Neural cell (in vitro differentiated cells): ENCODE data around the gene JAZF1. TPM values are rescaled to one million over a fixed set of nuclear protein-coding genes. Genes with fewer than 3 reads are reported as not detected.

ENCODE experiments used
- H2AFZ ChIP-seq: fragments of 200-600, 300-800 bp; sonication (generic), shearing (Covaris generic); 2 replicates; pipeline ENCODE4 v1.6.0; 2014; ENCODE audit warnings: low read depth, mild to moderate bottlenecking, antibody characterized with exemption, low read length, moderate library complexity
- H3F3A ChIP-seq: fragments of 200-600 bp; shearing (Covaris generic); 2 replicates; pipeline ENCODE4 v1.6.1; 2016; ENCODE audit warnings: mild to moderate bottlenecking, moderate library complexity, mixed read lengths, antibody characterized with exemption, low read length; ENCODE audit not compliant: insufficient read depth, poor library complexity, severe bottlenecking
- H3K27ac ChIP-seq: fragments of 200-600, 300-800 bp; sonication (generic), shearing (Covaris generic); 2 replicates; pipeline ENCODE4 v1.5.1; 2014; ENCODE audit warnings: mild to moderate bottlenecking, low read length, moderate library complexity
- H3K27me3 ChIP-seq: fragments of 300-800, 200-600 bp; sonication (generic), shearing (Covaris generic); 2 replicates; pipeline ENCODE4 v1.6.0; 2014; ENCODE audit warnings: mild to moderate bottlenecking, low read depth, low read length, moderate library complexity; ENCODE audit not compliant: insufficient read depth
- H3K36me3 ChIP-seq: fragments of 300-800, 200-600 bp; sonication (generic), shearing (Covaris generic); 2 replicates; pipeline ENCODE4 v1.5.1; 2014; ENCODE audit warnings: mild to moderate bottlenecking, antibody characterized with exemption, low read length, moderate library complexity; ENCODE audit not compliant: insufficient read depth
- H3K4me2 ChIP-seq: fragments of 300-800, 200-600 bp; sonication (generic), shearing (Covaris generic); 2 replicates; pipeline ENCODE4 v1.6.0; 2014; ENCODE audit warnings: mild to moderate bottlenecking, low read length
- H3K4me3 ChIP-seq: fragments of 300-800, 200-600 bp; sonication (generic), shearing (Covaris generic); 2 replicates; pipeline ENCODE4 v1.5.1; 2014; ENCODE audit warnings: mild to moderate bottlenecking, low read length, moderate library complexity
- H3K79me2 ChIP-seq: fragments of 200-600 bp; shearing (Covaris generic); replicated peaks from 2 replicates; pipeline ENCODE4 v1.6.0; 2014; ENCODE audit warnings: mild to moderate bottlenecking, low read length, moderate library complexity; ENCODE audit not compliant: insufficient read depth
- H3K9ac ChIP-seq: fragments of 300-800, 200-600 bp; sonication (generic), shearing (Covaris generic); 2 replicates; pipeline ENCODE4 v1.6.1; 2016; ENCODE audit warnings: mild to moderate bottlenecking, low read length, mixed read lengths
- H3K9me2 ChIP-seq: fragments of 200-600 bp; shearing (Covaris generic); 2 replicates; pipeline ENCODE4 v1.6.1; 2016; ENCODE audit warnings: mild to moderate bottlenecking, low read length, mixed read lengths; ENCODE audit not compliant: insufficient read depth
- H3K9me3 ChIP-seq: fragments of 200-600, 300-800 bp; sonication (generic), shearing (Covaris generic); 2 replicates; pipeline ENCODE4 v1.6.1; 2016; ENCODE audit warnings: mild to moderate bottlenecking, mixed run types, low read length, moderate library complexity, mixed read lengths
- H4K20me1 ChIP-seq: fragments of 200-600 bp; shearing (Covaris generic); 2 replicates; pipeline ENCODE4 v1.6.1; 2016; ENCODE audit warnings: mild to moderate bottlenecking, mixed run types; ENCODE audit not compliant: insufficient read depth
- EP300 ChIP-seq: fragments of 450-650 bp; conservative IDR thresholded peaks from 2 replicates; pipeline ENCODE4 v1.6.1; 2014; ENCODE audit warnings: antibody characterized with exemption, mild to moderate bottlenecking, moderate library complexity; ENCODE audit not compliant: poor library complexity, severe bottlenecking
- EZH2 ChIP-seq: fragments of 200-600, 300-800 bp; shearing (Covaris generic), sonication (generic); IDR thresholded peaks from 2 replicates; pipeline ENCODE4 v1.6.1; 2014; ENCODE audit warnings: antibody characterized with exemption, low read length, borderline replicate concordance, mild to moderate bottlenecking; ENCODE audit not compliant: insufficient read depth, poor library complexity, severe bottlenecking
- MXI1 ChIP-seq: fragments of 450-650 bp; conservative IDR thresholded peaks from 2 replicates; pipeline ENCODE4 v1.6.1; 2014; ENCODE audit warnings: antibody characterized with exemption, mild to moderate bottlenecking; ENCODE audit not compliant: poor library complexity, severe bottlenecking
- POLR2AphosphoS5 ChIP-seq: IDR thresholded peaks from 2 replicates; pipeline ENCODE4 v1.6.1; 2012
- RAD21 ChIP-seq: fragments of 450-650 bp; conservative IDR thresholded peaks from 2 replicates; pipeline ENCODE4 v1.6.1; 2014; ENCODE audit warnings: antibody characterized with exemption, mild to moderate bottlenecking, moderate library complexity
- REST ChIP-seq: IDR thresholded peaks from 2 replicates; pipeline ENCODE4 v1.6.1; 2012; ENCODE audit warnings: borderline replicate concordance
- SMC3 ChIP-seq: fragments of 450-650 bp; conservative IDR thresholded peaks from 2 replicates; pipeline ENCODE4 v1.6.1; 2014; ENCODE audit warnings: antibody characterized with exemption, mild to moderate bottlenecking, moderate library complexity; ENCODE audit not compliant: poor library complexity
- TAF1 ChIP-seq: IDR thresholded peaks from 2 replicates; pipeline ENCODE4 v1.6.1; 2012; ENCODE audit warnings: low read depth
- polyA plus RNA-seq: library from polyadenylated mRNA; depleted of rRNA; stranded (reverse); fragments of >200 nt; gene quantifications from 2 replicates; pipeline ENCODE4 v1.2.3, GENCODE V29; 2014
- TF ChIP-seq, protein P1 (sequence below): fragments of 450-650 bp; IDR thresholded peaks from 2 replicates; pipeline ENCODE4 v1.5.1; 2014; ENCODE audit warnings: antibody characterized with exemption, mild to moderate bottlenecking, moderate library complexity; ENCODE audit not compliant: poor library complexity, severe bottlenecking

JAZF1 gene
- polyA plus RNA-seq, 1 donor from 2014 or later, result 29.5 TPM

DNA sequence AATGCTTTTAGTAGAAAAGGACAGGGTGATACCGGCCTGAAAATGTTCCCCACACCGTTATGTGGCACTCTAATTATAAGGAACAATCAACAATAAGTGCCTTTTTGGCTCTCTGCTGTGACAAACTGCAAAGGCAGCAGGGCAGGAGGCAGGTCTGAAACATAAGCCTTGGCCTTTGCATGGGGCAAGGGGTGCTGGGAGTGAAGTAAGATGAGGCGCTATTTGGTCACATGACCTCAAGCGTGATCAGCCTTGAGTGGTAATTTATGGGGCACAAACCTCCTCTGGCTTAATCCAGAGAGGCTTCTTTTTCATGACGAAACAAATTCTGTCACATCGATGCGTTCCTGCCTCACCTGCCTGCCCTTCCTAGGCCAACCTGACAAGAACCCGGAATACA lies 237.9 kb downstream of the JAZF1 start:
- Histone ChIP-seq H4K20me1 (no peaks in the 10 kb centered on the region), H3K4me3 (no peak overlapping the region), H3K36me3 (no peaks in the 10 kb centered on the region), H3K27me3 (no peaks in the 10 kb centered on the region), H3F3A (no peaks in the 10 kb centered on the region), H3K79me2 (no peaks in the 10 kb centered on the region), H2AFZ (no peak overlapping the region), H3K27ac (no peak overlapping the region), H3K9me2 (no peaks in the 10 kb centered on the region), H3K4me2 (no peak overlapping the region), H3K9me3 (no peaks in the 10 kb centered on the region), H3K9ac (no peak overlapping the region)
- TF ChIP-seq REST, result no peak
- TF ChIP-seq POLR2AphosphoS5, result no peak
- TF ChIP-seq RAD21, result no peak
- TF ChIP-seq MXI1, result no peak
- no peak for TF ChIP-seq TAF1
- no peak for TF ChIP-seq SMC3
- TF ChIP-seq EP300, result no peak
- TF ChIP-seq, protein P1, sequence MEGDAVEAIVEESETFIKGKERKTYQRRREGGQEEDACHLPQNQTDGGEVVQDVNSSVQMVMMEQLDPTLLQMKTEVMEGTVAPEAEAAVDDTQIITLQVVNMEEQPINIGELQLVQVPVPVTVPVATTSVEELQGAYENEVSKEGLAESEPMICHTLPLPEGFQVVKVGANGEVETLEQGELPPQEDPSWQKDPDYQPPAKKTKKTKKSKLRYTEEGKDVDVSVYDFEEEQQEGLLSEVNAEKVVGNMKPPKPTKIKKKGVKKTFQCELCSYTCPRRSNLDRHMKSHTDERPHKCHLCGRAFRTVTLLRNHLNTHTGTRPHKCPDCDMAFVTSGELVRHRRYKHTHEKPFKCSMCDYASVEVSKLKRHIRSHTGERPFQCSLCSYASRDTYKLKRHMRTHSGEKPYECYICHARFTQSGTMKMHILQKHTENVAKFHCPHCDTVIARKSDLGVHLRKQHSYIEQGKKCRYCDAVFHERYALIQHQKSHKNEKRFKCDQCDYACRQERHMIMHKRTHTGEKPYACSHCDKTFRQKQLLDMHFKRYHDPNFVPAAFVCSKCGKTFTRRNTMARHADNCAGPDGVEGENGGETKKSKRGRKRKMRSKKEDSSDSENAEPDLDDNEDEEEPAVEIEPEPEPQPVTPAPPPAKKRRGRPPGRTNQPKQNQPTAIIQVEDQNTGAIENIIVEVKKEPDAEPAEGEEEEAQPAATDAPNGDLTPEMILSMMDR, result no peak
- TF ChIP-seq EZH2, result no peak

DNA sequence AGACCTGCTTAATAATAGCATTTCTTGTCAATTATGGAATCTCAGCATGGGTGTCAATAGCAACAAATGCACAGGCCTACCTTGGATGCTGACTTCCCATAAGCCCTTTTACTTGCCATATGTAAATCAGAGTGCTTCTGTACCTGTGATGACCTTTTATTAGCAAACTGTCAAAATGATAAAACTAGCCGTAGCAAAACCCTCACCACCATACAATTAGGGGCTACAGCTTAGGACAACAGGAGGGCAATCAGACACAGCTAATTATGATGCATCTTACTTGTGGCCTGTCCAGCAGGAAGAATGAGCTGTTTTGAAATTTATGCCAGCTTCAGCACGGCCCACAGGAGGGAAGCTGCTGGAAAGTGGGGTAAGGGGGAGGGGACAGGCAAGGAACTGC lies 239.1 kb downstream of the JAZF1 start:
- no peaks in the 10 kb centered on the region for H3K9me2 ChIP-seq
- H3K79me2 ChIP-seq, result no peaks in the 10 kb centered on the region
- TF ChIP-seq EZH2 (no peak), POLR2AphosphoS5 (no peak), EP300 (no peak), MXI1 (no peak), REST (no peak), SMC3 (no peak), RAD21 (no peak), TAF1 (no peak)
- TF ChIP-seq, protein P1, result no peak
- H4K20me1 ChIP-seq, result no peaks in the 10 kb centered on the region
- no peak overlapping the region for H3K9ac ChIP-seq
- no peak overlapping the region for H3K4me3 ChIP-seq
- H2AFZ ChIP-seq, result no peak overlapping the region
- H3K27ac ChIP-seq, result no peak overlapping the region
- no peaks in the 10 kb centered on the region for H3K9me3 ChIP-seq
- H3K36me3 ChIP-seq, result no peaks in the 10 kb centered on the region
- H3K27me3 ChIP-seq, result no peaks in the 10 kb centered on the region
- H3F3A ChIP-seq, result no peaks in the 10 kb centered on the region
- no peak overlapping the region for H3K4me2 ChIP-seq
